ENCODE data around the gene PDE6B.

- peak in 2 of 3 donors; percentile 36 to 85 for TF ChIP-seq POLR2AphosphoS5 (IDR thresholded peaks at IDR 0.05)
- no peak for TF ChIP-seq CTCF (IDR thresholded peaks at IDR 0.05)
Observed at GRCh38 chr4:687048-687970, 61.9 kb downstream of the PDE6B start.
